ENCODE results near the gene FRS2.

Gene FRS2

DNA sequence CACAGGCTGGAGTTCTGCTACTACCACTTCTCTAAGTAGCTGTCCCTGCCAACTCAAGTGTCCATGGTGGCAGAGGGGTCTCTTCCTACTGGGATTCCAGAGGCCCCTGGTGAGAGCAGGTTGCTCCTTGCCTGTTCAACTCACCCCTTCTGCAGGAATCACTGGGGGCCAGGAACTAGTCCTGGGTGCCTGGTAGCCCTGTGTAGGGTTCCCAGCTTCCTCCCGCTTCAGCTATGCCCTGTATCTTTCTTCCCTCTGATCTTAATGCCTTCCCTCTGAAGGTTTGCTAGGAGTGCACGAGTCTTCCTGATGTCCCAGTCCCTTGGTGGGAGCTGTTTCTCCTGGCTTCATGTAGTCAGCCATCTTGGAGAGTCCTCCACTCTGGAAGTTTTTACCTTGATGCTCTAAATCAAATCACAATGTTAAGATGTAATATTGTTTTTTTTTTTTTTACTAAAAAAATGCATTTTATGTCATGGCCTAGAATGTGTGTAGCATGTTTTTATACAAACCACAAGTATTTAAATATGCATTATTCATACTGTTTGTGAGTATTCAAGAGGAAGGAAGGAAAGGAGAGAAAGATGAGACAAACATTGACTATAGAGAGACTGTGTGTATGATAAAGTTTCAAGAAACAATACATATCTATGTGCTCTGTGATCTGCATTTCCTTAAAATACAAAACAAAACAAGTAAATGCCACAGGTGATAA lies 54.7 kb downstream of the FRS2 start:
- DNase-seq: no peak
- H3K9me3 ChIP-seq (replicated peaks; ENCODE audit: insufficient read depth, low read length): no peaks in the 10 kb centered on the region
- H3F3A ChIP-seq (ENCODE audit: insufficient read depth, low read length): no peaks in the 10 kb centered on the region
- TF ChIP-seq CTCF (IDR thresholded peaks at IDR 0.05; ENCODE audit: low read length): no peak
- TF ChIP-seq EZH2phosphoT487 (IDR thresholded peaks at IDR 0.05; ENCODE audit: low read length): no peak
- no peak overlapping the region for H3K4me2 ChIP-seq (ENCODE audit: low read depth, low read length)
- no peak overlapping the region for H3K9ac ChIP-seq (ENCODE audit: low read length)
- H3K4me1 ChIP-seq (ENCODE audit: low read length): no peaks in the 10 kb centered on the region
- H3K27ac ChIP-seq (ENCODE audit: low read length): no peak overlapping the region
- no peak overlapping the region for H2AFZ ChIP-seq (ENCODE audit: low read length)
- no peaks in the 10 kb centered on the region for H3K36me3 ChIP-seq (replicated peaks; ENCODE audit: insufficient read depth, low read length)
- no peak overlapping the region for H3K4me3 ChIP-seq (ENCODE audit: low read length)
- no peaks in the 10 kb centered on the region for H3K27me3 ChIP-seq (replicated peaks; ENCODE audit: insufficient read depth, low read length)
- H3K79me2 ChIP-seq (ENCODE audit: low read length): peaks cover 72% of the 10 kb centered on the region
- 0 out of 2 replicates have a peak, but pooled peaks cover 5% of the 10 kb centered on the region for H4K20me1 ChIP-seq (ENCODE audit: insufficient read depth, low read length)
- no peaks in the 10 kb centered on the region for H3K9me2 ChIP-seq (replicated peaks; ENCODE audit: insufficient read depth, low read length)

GRCh38 chr12:69527506-69528272 lies 57.5 kb downstream of the FRS2 start:
- Histone ChIP-seq H3K9me2 (replicated peaks; ENCODE audit: insufficient read depth, low read length) (no peaks in the 10 kb centered on the region), H3K27me3 (replicated peaks; ENCODE audit: insufficient read depth, low read length) (no peaks in the 10 kb centered on the region), H3K4me3 (ENCODE audit: low read length) (no peak overlapping the region), H3K79me2 (ENCODE audit: low read length) (peaks cover 51% of the 10 kb centered on the region), H3F3A (ENCODE audit: insufficient read depth, low read length) (0 out of 2 replicates have a peak, but pooled peaks cover under 1% of the 10 kb centered on the region), H3K9ac (ENCODE audit: low read length) (no peak overlapping the region), H3K9me3 (replicated peaks; ENCODE audit: insufficient read depth, low read length) (no peaks in the 10 kb centered on the region), H2AFZ (ENCODE audit: low read length) (no peak overlapping the region), H3K27ac (ENCODE audit: low read length) (no peak overlapping the region), H3K36me3 (replicated peaks; ENCODE audit: insufficient read depth, low read length) (no peaks in the 10 kb centered on the region), H4K20me1 (ENCODE audit: insufficient read depth, low read length) (0 out of 2 replicates have a peak, but pooled peaks cover 4% of the 10 kb centered on the region), H3K4me1 (ENCODE audit: low read length) (no peaks in the 10 kb centered on the region), H3K4me2 (ENCODE audit: low read depth, low read length) (no peak overlapping the region)
- TF ChIP-seq EZH2phosphoT487 (IDR thresholded peaks at IDR 0.05; ENCODE audit: low read length) (no peak), CTCF (IDR thresholded peaks at IDR 0.05; ENCODE audit: low read length) (no peak), EZH2 (optimal IDR thresholded peaks at IDR 0.05; ENCODE audit: low read depth, low read length) (no peak)
- DNase-seq: no peak

DNA sequence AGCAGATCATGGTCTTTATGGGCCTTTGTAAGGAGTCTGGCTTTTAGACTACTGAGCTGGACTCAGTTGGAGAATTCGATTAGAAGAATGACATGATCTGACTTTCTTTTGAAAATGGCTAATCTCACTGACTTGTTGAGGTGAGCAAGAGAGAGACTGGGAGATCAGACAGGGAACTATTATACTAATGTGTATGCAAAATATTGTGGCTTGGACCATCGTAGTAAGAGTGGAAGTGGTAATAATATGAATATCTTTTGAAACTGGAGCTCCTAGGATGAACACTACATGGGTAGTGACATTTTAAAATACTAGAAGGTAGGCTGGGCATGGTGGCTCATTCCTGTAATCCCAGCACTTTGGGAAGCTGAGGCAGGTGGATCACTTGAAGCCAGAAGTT lies 58.8 kb downstream of the FRS2 start:
- no peak overlapping the region for H3K9ac ChIP-seq (ENCODE audit: low read length)
- H3K9me3 ChIP-seq (replicated peaks; ENCODE audit: insufficient read depth, low read length): no peaks in the 10 kb centered on the region
- H3K79me2 ChIP-seq (ENCODE audit: low read length): peaks cover 37% of the 10 kb centered on the region
- 0 out of 2 replicates have a peak, but pooled peaks cover 11% of the 10 kb centered on the region for H3F3A ChIP-seq (ENCODE audit: insufficient read depth, low read length)
- peaks cover 5% of the 10 kb centered on the region for H3K4me1 ChIP-seq (ENCODE audit: low read length)
- no peak overlapping the region for H3K27ac ChIP-seq (ENCODE audit: low read length)
- H3K4me3 ChIP-seq (ENCODE audit: low read length): no peak overlapping the region
- H4K20me1 ChIP-seq (ENCODE audit: insufficient read depth, low read length): no peaks in the 10 kb centered on the region
- no peak overlapping the region for H3K4me2 ChIP-seq (ENCODE audit: low read depth, low read length)
- no peak overlapping the region for H2AFZ ChIP-seq (ENCODE audit: low read length)
- TF ChIP-seq CTCF (IDR thresholded peaks at IDR 0.05; ENCODE audit: low read length) (no peak), EZH2phosphoT487 (IDR thresholded peaks at IDR 0.05; ENCODE audit: low read length) (no peak), EZH2 (optimal IDR thresholded peaks at IDR 0.05; ENCODE audit: low read depth, low read length) (no peak)
- no peaks in the 10 kb centered on the region for H3K36me3 ChIP-seq (replicated peaks; ENCODE audit: insufficient read depth, low read length)
- no peaks in the 10 kb centered on the region for H3K27me3 ChIP-seq (replicated peaks; ENCODE audit: insufficient read depth, low read length)
- no peaks in the 10 kb centered on the region for H3K9me2 ChIP-seq (replicated peaks; ENCODE audit: insufficient read depth, low read length)
- DNase-seq: no peak

Measured in MM.1S (cell line).